Activated CD4-positive, alpha-beta T cell treated with anti-CD3 and anti-CD28 coated beads, Interleukin-2, Interleukin-4, amounts not matched to agents 100 ng/mL and 50 ng/mL, durations not matched to agents 16 hours and 8 hours (primary cell): ENCODE data around the gene RANBP3.

Experiments
- DNase-seq: peaks from one replicate; pipeline ENCODE4 v3.0.0-alpha.2; 2020; ENCODE audit warnings: low spot score

RANBP3 gene

GRCh38 chr19:5949792-5950305 lies 28.1 kb downstream of the RANBP3 start:
- peak; percentile 42 for DNase-seq

- peak; percentile 21 for DNase-seq
Measured at GRCh38 chr19:5948752-5949564, 29.0 kb downstream of the RANBP3 start.

DNA sequence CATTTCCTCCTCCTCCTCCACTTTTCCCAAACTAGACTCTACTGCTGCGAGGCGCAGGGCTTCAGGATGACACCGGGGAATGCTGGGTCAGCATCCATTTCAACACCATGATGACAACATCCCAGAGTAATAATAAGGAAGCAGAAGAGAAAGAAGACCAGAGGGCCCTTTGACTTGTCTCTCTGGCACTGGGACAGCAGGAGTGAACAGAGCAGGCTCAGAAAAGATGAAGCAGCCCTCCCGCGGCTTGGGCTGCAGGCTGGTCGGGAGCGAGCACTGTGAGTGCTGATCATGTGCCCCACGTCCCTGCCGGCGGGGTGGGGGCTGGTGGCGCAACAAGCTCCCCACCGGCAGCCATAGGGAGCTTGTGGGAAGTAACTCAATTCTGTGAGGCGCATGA lies 30.5 kb downstream of the RANBP3 start:
- no peak for DNase-seq

GRCh38 chr19:5943623-5944022 lies 34.3 kb downstream of the RANBP3 start:
- no peak for DNase-seq

DNA sequence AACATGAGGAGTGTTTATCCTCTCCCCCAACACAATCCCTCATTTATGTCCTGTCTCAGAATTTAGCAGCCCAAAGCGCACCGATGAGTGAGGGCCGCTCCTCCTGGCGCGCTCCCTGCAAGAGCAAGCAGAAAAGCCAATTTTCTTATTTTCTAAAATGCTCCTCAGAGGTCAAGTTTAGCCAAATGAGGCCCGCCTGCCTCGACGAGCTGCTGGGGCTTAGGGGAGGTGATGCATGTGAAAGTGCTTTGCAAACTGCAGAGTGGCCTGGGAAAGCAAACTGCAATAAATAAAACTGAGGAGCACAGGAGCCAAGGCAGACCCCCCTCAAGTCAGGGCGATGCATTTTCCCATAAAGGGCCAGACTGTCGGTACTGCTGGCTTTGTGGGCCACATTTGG lies 34.9 kb downstream of the RANBP3 start:
- no peak for DNase-seq

- DNase-seq: no peak
Measured at GRCh38 chr19:5941673-5942072, 36.3 kb downstream of the RANBP3 start.

- DNase-seq: no peak
Measured at GRCh38 chr19:5940260-5941208, 37.4 kb downstream of the RANBP3 start.

- DNase-seq: no peak
Measured at GRCh38 chr19:5937550-5937949, 40.4 kb downstream of the RANBP3 start.

GRCh38 chr19:5936292-5936592 lies 41.7 kb downstream of the RANBP3 start:
- no peak for DNase-seq

- no peak for DNase-seq
Measured at GRCh38 chr19:5935473-5936291, 42.3 kb downstream of the RANBP3 start.

DNA sequence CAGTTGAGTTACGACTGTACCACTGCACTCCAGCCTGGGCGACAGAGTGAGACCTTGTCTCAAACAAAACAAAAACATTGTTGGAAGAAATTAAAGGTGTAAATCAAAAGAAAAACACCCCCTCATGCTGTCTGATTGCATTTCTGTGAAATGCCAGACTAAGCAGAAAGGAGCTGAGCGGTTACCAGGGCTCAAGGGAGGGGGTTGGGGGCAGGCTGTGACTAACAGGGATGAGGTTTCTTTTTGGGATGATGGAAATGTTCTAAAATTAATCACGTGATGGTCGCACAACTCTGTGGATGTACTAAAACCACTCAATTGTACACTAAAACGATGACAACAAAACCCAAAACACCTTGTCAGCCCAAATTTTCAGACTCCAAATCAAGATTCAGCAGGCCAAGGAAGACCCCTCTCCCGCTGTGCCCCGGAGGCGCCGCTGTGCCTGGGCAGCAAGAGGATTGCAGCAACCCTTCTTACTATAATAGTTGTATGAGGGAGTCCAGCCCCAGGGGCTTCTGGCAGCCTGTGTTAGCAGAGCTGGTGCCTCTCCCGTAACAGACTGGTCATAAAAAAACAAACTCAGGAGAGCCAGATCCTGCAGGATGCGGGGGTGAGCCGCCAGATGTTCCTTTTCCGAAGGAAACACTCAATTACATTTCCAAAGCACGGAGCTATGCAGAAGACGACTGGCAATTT lies 43.0 kb downstream of the RANBP3 start:
- DNase-seq: no peak

DNA sequence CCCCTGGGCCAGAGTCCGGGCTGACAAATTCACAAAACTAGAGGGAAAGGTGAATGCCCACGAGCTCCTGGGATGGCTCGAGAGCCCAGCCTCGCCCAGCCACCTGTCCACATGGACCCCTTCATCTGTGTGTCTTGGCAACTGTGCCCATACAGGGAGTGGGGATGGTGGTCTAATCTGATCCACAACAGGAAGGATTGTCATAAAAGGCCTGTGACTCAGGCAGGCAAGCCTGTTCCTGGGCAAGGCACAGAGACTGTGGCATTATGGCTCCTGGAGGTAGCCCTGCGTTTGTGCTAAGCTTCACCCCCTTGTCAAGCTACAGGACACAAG lies 43.9 kb downstream of the RANBP3 start:
- DNase-seq: no peak

DNA sequence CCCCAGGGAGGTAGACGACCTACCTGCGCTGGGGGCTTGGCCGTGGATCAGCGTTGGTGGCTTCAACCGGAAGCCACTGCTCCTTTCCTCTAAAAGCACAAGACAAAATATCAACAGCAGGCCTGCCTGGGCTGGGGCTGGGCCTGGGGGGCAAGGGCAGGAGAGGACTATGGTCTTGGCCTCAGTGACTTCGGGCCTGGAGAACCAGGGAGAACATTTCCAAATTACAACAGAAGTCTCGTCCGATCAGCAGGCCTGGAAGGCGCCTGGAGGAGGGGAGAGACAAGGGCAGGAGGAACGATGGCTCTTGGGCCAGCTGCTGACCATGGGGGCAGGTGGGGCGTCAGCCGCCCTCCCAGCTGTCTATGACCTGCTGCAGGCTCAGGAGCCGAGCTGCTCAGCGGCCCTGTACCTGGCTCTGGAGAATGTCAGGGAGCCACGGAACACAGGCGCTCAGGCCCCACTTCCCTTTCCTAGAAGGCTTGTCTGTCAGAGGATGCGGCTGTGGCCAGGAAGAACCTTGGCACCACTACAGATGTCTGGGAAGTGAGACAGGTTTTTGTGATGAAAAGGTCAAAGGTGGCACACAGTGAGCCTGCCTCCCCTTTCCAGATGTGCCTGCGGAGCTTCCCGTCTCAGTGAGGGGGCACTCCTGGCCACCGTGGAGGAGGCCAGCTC lies 44.4 kb downstream of the RANBP3 start:
- no peak for DNase-seq

- no peak for DNase-seq
Measured at GRCh38 chr19:5932609-5933262, 45.2 kb downstream of the RANBP3 start.

DNA sequence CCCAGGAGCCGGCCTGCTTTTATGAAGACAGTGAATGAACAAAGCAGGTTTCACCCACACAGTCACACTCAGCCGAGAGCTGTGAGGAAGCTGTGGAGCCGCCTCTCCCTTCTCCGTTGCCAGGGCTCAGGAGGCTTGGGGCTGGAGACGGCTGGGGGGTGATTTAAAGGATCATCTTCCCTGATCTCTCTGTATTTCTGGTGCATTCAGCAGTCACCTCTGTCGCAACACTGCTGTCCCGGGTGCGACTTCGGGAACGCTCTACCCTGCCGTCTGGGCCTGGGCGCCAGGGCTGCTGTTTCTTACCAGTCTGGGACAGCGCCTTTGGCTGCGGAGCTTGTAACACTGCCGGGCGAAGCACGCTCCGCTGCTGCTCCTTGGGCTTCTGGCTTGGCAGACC lies 45.8 kb downstream of the RANBP3 start:
- no peak for DNase-seq

GRCh38 chr19:5931251-5931650 lies 46.7 kb downstream of the RANBP3 start:
- no peak for DNase-seq

DNA sequence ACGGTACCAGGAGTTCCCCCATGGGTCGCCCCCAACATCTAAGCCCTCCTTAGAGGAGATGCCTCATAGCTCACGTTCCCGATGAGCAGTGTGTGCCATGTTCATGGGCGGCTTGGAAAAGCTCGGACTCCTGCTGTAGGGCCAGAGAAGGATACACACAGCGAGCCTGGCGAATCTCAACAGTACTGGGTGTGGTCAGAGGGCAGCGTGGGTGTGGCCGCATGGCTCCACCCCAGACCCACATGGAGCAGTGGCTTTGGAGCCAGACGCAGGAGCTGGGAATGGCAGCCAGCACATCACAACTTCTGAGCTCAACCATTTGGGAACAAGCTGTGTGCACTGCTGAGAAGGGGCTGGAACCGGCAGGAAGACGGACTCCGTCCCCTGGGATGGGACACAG lies 48.3 kb downstream of the RANBP3 start:
- DNase-seq: no peak

- DNase-seq: no peak
Measured at GRCh38 chr19:5929179-5929578, 48.8 kb downstream of the RANBP3 start.

DNA sequence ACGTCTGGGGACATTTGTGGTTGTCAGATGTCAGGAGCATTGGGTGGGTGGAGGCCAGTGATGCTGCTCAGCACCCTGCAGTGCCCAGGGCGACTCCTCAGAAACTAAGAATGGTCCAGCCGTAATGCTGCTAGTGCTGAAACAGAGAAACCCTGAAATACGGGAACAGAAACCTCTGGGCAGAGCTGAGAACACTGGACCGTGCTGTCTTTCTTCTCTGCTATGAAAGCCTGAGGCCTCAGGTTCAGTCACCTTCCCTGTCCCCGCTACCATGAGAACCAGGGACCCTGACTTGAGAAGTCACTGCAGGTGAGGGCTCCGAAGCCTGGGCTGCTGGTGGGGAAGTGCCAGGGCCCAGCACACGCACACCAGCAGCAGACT lies 50.5 kb downstream of the RANBP3 start:
- no peak for DNase-seq

DNA sequence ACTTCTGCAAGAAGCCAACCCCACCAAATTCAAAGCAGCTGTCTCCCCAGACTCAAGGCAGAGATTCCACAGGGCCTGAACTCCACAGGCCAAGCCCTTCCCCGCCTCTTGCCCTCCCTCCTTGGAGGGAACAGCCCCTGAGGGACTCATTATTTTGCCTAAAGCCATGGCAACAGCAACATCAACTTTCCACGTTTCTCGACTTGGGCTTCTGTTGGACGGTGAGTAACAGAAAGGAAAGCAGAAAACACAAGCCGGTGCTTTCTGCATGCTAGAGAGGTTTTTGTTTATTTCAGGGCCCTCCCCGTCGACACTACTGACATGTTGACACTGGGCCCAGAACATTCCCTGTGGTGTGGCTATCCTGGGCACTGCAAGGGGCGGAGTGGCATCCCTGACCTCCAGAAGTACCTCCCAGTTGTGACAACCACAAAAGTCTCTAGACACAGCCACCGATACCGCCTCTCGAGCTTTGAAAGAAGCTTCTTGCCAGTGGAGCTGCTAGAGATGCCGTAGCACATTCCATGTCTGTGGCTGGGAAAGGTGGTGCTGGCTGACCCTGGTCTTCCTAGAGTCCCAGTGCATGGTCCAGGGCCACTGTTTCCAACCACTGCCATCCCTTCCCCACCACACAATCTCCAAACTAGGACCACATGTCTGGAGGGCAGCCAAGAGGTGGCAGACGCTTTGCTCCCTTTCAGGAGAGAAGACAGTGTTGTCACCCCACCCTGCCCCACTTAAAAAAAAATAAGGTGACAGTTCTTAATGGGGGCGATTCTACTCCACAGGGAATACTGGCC lies 51.1 kb downstream of the RANBP3 start:
- no peak for DNase-seq
